Measurements from ENCODE around the gene EPB41L4A.

EPB41L4A gene

GRCh38 chr5:112388739-112389138 lies 30.3 kb downstream of the EPB41L4A start (continued):
- TF ChIP-seq, protein P1, sequence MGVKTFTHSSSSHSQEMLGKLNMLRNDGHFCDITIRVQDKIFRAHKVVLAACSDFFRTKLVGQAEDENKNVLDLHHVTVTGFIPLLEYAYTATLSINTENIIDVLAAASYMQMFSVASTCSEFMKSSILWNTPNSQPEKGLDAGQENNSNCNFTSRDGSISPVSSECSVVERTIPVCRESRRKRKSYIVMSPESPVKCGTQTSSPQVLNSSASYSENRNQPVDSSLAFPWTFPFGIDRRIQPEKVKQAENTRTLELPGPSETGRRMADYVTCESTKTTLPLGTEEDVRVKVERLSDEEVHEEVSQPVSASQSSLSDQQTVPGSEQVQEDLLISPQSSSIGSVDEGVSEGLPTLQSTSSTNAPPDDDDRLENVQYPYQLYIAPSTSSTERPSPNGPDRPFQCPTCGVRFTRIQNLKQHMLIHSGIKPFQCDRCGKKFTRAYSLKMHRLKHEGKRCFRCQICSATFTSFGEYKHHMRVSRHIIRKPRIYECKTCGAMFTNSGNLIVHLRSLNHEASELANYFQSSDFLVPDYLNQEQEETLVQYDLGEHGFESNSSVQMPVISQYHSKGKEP (tag by site-specific recombination; IDR thresholded peaks at IDR 0.05), result 0 out of 2 replicates have a peak, but pooled peaks have one; percentile 7
- no peak for TF ChIP-seq ZNF341 (tag by site-specific recombination; IDR thresholded peaks at IDR 0.05; ENCODE audit: low read depth)
- TF ChIP-seq ZNF791 (tag by site-specific recombination; IDR thresholded peaks at IDR 0.05), result no peak
- no peak for TF ChIP-seq ZNF391 (tag by site-specific recombination; IDR thresholded peaks at IDR 0.05; ENCODE audit: borderline replicate concordance, low read depth)
- no peak for TF ChIP-seq ZNF561 (tag by site-specific recombination; IDR thresholded peaks at IDR 0.05; ENCODE audit: borderline replicate concordance)
- TF ChIP-seq ZNF626 (tag by site-specific recombination; IDR thresholded peaks at IDR 0.05), result no peak
- TF ChIP-seq SP3 (tag by site-specific recombination; IDR thresholded peaks at IDR 0.05), result no peak
- no peak for TF ChIP-seq ZNF426 (tag by site-specific recombination; IDR thresholded peaks at IDR 0.05)
- peak; percentile 20; the same call in 1 of the 2 replicates for TF ChIP-seq ZNF629 (tag by site-specific recombination; IDR thresholded peaks at IDR 0.05)
- TF ChIP-seq ZBTB10 (tag by site-specific recombination; IDR thresholded peaks at IDR 0.05), result no peak
- no peak for TF ChIP-seq SETDB1 (IDR thresholded peaks at IDR 0.05; ENCODE audit: insufficient read length, low read length)
- TF ChIP-seq ZNF37A (tag by site-specific recombination; IDR thresholded peaks at IDR 0.05), result no peak
- TF ChIP-seq ZNF169 (tag by site-specific recombination; IDR thresholded peaks at IDR 0.05), result no peak
- no peak for TF ChIP-seq ZNF76 (tag by site-specific recombination; IDR thresholded peaks at IDR 0.05; ENCODE audit: borderline replicate concordance, low read depth)
- no peak for TF ChIP-seq ZNF184 (tag by site-specific recombination; IDR thresholded peaks at IDR 0.05)
- TF ChIP-seq, protein P2, sequence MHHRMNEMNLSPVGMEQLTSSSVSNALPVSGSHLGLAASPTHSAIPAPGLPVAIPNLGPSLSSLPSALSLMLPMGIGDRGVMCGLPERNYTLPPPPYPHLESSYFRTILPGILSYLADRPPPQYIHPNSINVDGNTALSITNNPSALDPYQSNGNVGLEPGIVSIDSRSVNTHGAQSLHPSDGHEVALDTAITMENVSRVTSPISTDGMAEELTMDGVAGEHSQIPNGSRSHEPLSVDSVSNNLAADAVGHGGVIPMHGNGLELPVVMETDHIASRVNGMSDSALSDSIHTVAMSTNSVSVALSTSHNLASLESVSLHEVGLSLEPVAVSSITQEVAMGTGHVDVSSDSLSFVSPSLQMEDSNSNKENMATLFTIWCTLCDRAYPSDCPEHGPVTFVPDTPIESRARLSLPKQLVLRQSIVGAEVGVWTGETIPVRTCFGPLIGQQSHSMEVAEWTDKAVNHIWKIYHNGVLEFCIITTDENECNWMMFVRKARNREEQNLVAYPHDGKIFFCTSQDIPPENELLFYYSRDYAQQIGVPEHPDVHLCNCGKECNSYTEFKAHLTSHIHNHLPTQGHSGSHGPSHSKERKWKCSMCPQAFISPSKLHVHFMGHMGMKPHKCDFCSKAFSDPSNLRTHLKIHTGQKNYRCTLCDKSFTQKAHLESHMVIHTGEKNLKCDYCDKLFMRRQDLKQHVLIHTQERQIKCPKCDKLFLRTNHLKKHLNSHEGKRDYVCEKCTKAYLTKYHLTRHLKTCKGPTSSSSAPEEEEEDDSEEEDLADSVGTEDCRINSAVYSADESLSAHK (tag by site-specific recombination; IDR thresholded peaks at IDR 0.05), result peak; percentile 63; the same call in 1 of the 2 replicates
- TF ChIP-seq ZNF214 (tag by site-specific recombination; IDR thresholded peaks at IDR 0.05; ENCODE audit: borderline replicate concordance), result no peak
- TF ChIP-seq, protein P3, sequence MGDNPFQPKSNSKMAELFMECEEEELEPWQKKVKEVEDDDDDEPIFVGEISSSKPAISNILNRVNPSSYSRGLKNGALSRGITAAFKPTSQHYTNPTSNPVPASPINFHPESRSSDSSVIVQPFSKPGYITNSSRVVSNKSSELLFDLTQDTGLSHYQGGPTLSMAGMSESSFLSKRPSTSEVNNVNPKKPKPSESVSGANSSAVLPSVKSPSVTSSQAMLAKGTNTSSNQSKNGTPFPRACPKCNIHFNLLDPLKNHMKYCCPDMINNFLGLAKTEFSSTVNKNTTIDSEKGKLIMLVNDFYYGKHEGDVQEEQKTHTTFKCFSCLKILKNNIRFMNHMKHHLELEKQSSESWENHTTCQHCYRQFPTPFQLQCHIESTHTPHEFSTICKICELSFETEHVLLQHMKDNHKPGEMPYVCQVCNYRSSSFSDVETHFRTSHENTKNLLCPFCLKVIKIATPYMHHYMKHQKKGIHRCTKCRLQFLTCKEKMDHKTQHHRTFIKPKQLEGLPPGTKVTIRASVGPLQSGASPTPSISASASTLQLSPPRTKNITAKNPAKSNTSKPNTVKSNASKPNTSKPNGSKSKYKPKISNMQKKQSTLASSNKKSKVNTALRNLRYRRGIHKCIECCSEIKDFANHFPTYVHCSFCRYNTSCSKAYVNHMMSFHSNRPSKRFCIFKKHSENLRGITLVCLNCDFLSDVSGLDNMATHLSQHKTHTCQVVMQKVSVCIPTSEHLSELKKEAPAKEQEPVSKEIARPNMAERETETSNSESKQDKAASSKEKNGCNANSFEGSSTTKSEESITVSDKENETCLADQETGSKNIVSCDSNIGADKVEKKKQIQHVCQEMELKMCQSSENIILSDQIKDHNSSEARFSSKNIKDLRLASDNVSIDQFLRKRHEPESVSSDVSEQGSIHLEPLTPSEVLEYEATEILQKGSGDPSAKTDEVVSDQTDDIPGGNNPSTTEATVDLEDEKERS (tag by site-specific recombination; IDR thresholded peaks at IDR 0.05), result no peak
- no peak for TF ChIP-seq ZBTB49 (tag by site-specific recombination; IDR thresholded peaks at IDR 0.05; ENCODE audit: low read depth)
- 0 out of 2 replicates have a peak, but pooled peaks have one; percentile 11 for TF ChIP-seq TSHZ1 (tag by site-specific recombination; IDR thresholded peaks at IDR 0.05; ENCODE audit: borderline replicate concordance)
- no peak for TF ChIP-seq ZNF302 (tag by site-specific recombination; IDR thresholded peaks at IDR 0.05; ENCODE audit: low read depth)
- TF ChIP-seq ZNF843 (tag by site-specific recombination; IDR thresholded peaks at IDR 0.05), result peak; percentile 38; the same call in 1 of the 2 replicates
- TF ChIP-seq ZNF157 (tag by site-specific recombination; IDR thresholded peaks at IDR 0.05), result no peak
- peak; percentile 86 for TF ChIP-seq GLIS1 (tag by site-specific recombination; IDR thresholded peaks at IDR 0.05)

Data from HEK293 (cell line).